Measurements from ENCODE around the gene POLR3B. TPM values are rescaled to one million over a fixed set of nuclear protein-coding genes. Genes with fewer than 3 reads are reported as not detected.

POLR3B gene
- total RNA-seq, 1 donor from 2014 or later: 15.1 TPM

GRCh38 chr12:106321139-106321850 lies 36.3 kb upstream of the POLR3B start:
- Histone ChIP-seq H3K9me3 (ENCODE audit: control insufficient read depth in 3 of 3, low read length in 3 of 3) (no peaks in the 10 kb centered on the region), H3K4me3 (ENCODE audit: low read length in 3 of 3) (no peak overlapping the region), H3K9ac (ENCODE audit: low read depth in 1 of 3, low read length in 3 of 3) (no peak overlapping the region), H3K36me3 (ENCODE audit: control insufficient read depth in 3 of 3, insufficient read depth in 3 of 3, low read length in 3 of 3) (peaks cover 40 to 69% (median 66%) of the 10 kb centered on the region in 3 donors), H3K27ac (ENCODE audit: low read depth, low read length) (peak overlapping the region; percentile 39), H3K4me1 (ENCODE audit: control insufficient read depth in 3 of 3, insufficient read depth in 3 of 3, low read length in 3 of 3) (peaks cover 29 to 43% (median 38%) of the 10 kb centered on the region in 3 donors), H3K27me3 (ENCODE audit: control insufficient read depth in 3 of 3, insufficient read depth in 3 of 3, low read length in 3 of 3) (no peaks in the 10 kb centered on the region)

GRCh38 chr12:106323537-106323936 lies 34.0 kb upstream of the POLR3B start:
- H3K36me3 ChIP-seq (ENCODE audit: control insufficient read depth in 3 of 3, insufficient read depth in 3 of 3, low read length in 3 of 3): peaks cover 35 to 60% (median 59%) of the 10 kb centered on the region in 3 donors
- no peak overlapping the region for H3K9ac ChIP-seq (ENCODE audit: low read depth in 1 of 3, low read length in 3 of 3)
- H3K27ac ChIP-seq (ENCODE audit: low read depth, low read length): no peak overlapping the region
- no peak overlapping the region for H3K4me3 ChIP-seq (ENCODE audit: low read length in 3 of 3)
- peaks cover 23 to 35% (median 33%) of the 10 kb centered on the region in 3 donors for H3K4me1 ChIP-seq (ENCODE audit: control insufficient read depth in 3 of 3, insufficient read depth in 3 of 3, low read length in 3 of 3)
- H3K27me3 ChIP-seq (ENCODE audit: control insufficient read depth in 3 of 3, insufficient read depth in 3 of 3, low read length in 3 of 3): no peaks in the 10 kb centered on the region
- no peaks in the 10 kb centered on the region for H3K9me3 ChIP-seq (ENCODE audit: control insufficient read depth in 3 of 3, low read length in 3 of 3)

- Histone ChIP-seq H3K4me1 (ENCODE audit: control insufficient read depth in 3 of 3, insufficient read depth in 3 of 3, low read length in 3 of 3) (peaks cover 16 to 36% (median 32%) of the 10 kb centered on the region in 3 donors), H3K9ac (ENCODE audit: low read depth in 1 of 3, low read length in 3 of 3) (no peak overlapping the region), H3K4me3 (ENCODE audit: low read length in 3 of 3) (no peak overlapping the region), H3K36me3 (ENCODE audit: control insufficient read depth in 3 of 3, insufficient read depth in 3 of 3, low read length in 3 of 3) (peaks cover 21 to 41% (median 34%) of the 10 kb centered on the region in 3 donors), H3K27me3 (ENCODE audit: control insufficient read depth in 3 of 3, insufficient read depth in 3 of 3, low read length in 3 of 3) (no peaks in the 10 kb centered on the region), H3K9me3 (ENCODE audit: control insufficient read depth in 3 of 3, low read length in 3 of 3) (no peaks in the 10 kb centered on the region), H3K27ac (ENCODE audit: low read depth, low read length) (no peak overlapping the region)
These were observed 30.2 kb upstream of the POLR3B start for GRCh38 chr12:106327309-106327869.

GRCh38 chr12:106328735-106329134 lies 28.8 kb upstream of the POLR3B start:
- Histone ChIP-seq H3K4me3 (ENCODE audit: low read length in 3 of 3) (no peak overlapping the region), H3K9ac (ENCODE audit: low read depth in 1 of 3, low read length in 3 of 3) (no peak overlapping the region), H3K4me1 (ENCODE audit: control insufficient read depth in 3 of 3, insufficient read depth in 3 of 3, low read length in 3 of 3) (peaks cover 13 to 35% (median 26%) of the 10 kb centered on the region in 3 donors), H3K27ac (ENCODE audit: low read depth, low read length) (peak overlapping the region; percentile 34), H3K36me3 (ENCODE audit: control insufficient read depth in 3 of 3, insufficient read depth in 3 of 3, low read length in 3 of 3) (peaks cover 15 to 38% (median 31%) of the 10 kb centered on the region in 3 donors), H3K27me3 (ENCODE audit: control insufficient read depth in 3 of 3, insufficient read depth in 3 of 3, low read length in 3 of 3) (no peaks in the 10 kb centered on the region), H3K9me3 (ENCODE audit: control insufficient read depth in 3 of 3, low read length in 3 of 3) (no peaks in the 10 kb centered on the region)

- Histone ChIP-seq H3K36me3 (ENCODE audit: control insufficient read depth in 3 of 3, insufficient read depth in 3 of 3, low read length in 3 of 3) (peaks cover 8 to 36% (median 24%) of the 10 kb centered on the region in 3 donors), H3K4me3 (ENCODE audit: low read length in 3 of 3) (peak overlapping the region in 1 of 3 donors; percentile 14), H3K27ac (ENCODE audit: low read depth, low read length) (peak overlapping the region; percentile 34), H3K27me3 (ENCODE audit: control insufficient read depth in 3 of 3, insufficient read depth in 3 of 3, low read length in 3 of 3) (no peaks in the 10 kb centered on the region), H3K9me3 (ENCODE audit: control insufficient read depth in 3 of 3, low read length in 3 of 3) (no peaks in the 10 kb centered on the region), H3K4me1 (ENCODE audit: control insufficient read depth in 3 of 3, insufficient read depth in 3 of 3, low read length in 3 of 3) (peaks cover 13 to 35% (median 26%) of the 10 kb centered on the region in 3 donors), H3K9ac (ENCODE audit: low read depth in 1 of 3, low read length in 3 of 3) (peak overlapping the region in 1 of 3 donors; percentile 4)
These were observed 28.1 kb upstream of the POLR3B start for GRCh38 chr12:106329231-106329982.

GRCh38 chr12:106331599-106331998 lies 25.9 kb upstream of the POLR3B start:
- no peaks in the 10 kb centered on the region for H3K27me3 ChIP-seq (ENCODE audit: control insufficient read depth in 3 of 3, insufficient read depth in 3 of 3, low read length in 3 of 3)
- H3K9me3 ChIP-seq (ENCODE audit: control insufficient read depth in 3 of 3, low read length in 3 of 3): no peaks in the 10 kb centered on the region
- no peak overlapping the region for H3K4me3 ChIP-seq (ENCODE audit: low read length in 3 of 3)
- H3K4me1 ChIP-seq (ENCODE audit: control insufficient read depth in 3 of 3, insufficient read depth in 3 of 3, low read length in 3 of 3): peaks cover 13 to 35% (median 25%) of the 10 kb centered on the region in 3 donors
- no peak overlapping the region for H3K9ac ChIP-seq (ENCODE audit: low read depth in 1 of 3, low read length in 3 of 3)
- H3K36me3 ChIP-seq (ENCODE audit: control insufficient read depth in 3 of 3, insufficient read depth in 3 of 3, low read length in 3 of 3): peaks cover 0 to 27% (median 5%) of the 10 kb centered on the region in 3 donors
- H3K27ac ChIP-seq (ENCODE audit: low read depth, low read length): no peak overlapping the region

- Histone ChIP-seq H3K27me3 (ENCODE audit: control insufficient read depth in 3 of 3, insufficient read depth in 3 of 3, low read length in 3 of 3) (no peaks in the 10 kb centered on the region), H3K4me3 (ENCODE audit: low read length in 3 of 3) (no peak overlapping the region), H3K9me3 (ENCODE audit: control insufficient read depth in 3 of 3, low read length in 3 of 3) (no peaks in the 10 kb centered on the region), H3K36me3 (ENCODE audit: control insufficient read depth in 3 of 3, insufficient read depth in 3 of 3, low read length in 3 of 3) (peaks cover 0 to 35% (median 5%) of the 10 kb centered on the region in 3 donors), H3K27ac (ENCODE audit: low read depth, low read length) (no peak overlapping the region), H3K9ac (ENCODE audit: low read depth in 1 of 3, low read length in 3 of 3) (no peak overlapping the region), H3K4me1 (ENCODE audit: control insufficient read depth in 3 of 3, insufficient read depth in 3 of 3, low read length in 3 of 3) (peaks cover 17 to 28% (median 21%) of the 10 kb centered on the region in 3 donors)
These were observed 25.0 kb upstream of the POLR3B start for GRCh38 chr12:106332536-106332935.

GRCh38 chr12:106333010-106333409 lies 24.5 kb upstream of the POLR3B start:
- H3K9ac ChIP-seq (ENCODE audit: low read depth in 1 of 3, low read length in 3 of 3): no peak overlapping the region
- H3K4me1 ChIP-seq (ENCODE audit: control insufficient read depth in 3 of 3, insufficient read depth in 3 of 3, low read length in 3 of 3): peaks cover 17 to 28% (median 21%) of the 10 kb centered on the region in 3 donors
- H3K36me3 ChIP-seq (ENCODE audit: control insufficient read depth in 3 of 3, insufficient read depth in 3 of 3, low read length in 3 of 3): peaks cover 0 to 37% (median 5%) of the 10 kb centered on the region in 3 donors

GRCh38 chr12:106333756-106334155 lies 23.8 kb upstream of the POLR3B start:
- Histone ChIP-seq H3K9me3 (ENCODE audit: control insufficient read depth in 3 of 3, low read length in 3 of 3) (no peaks in the 10 kb centered on the region), H3K27me3 (ENCODE audit: control insufficient read depth in 3 of 3, insufficient read depth in 3 of 3, low read length in 3 of 3) (no peaks in the 10 kb centered on the region), H3K27ac (ENCODE audit: low read depth, low read length) (no peak overlapping the region), H3K4me1 (ENCODE audit: control insufficient read depth in 3 of 3, insufficient read depth in 3 of 3, low read length in 3 of 3) (peaks cover 17 to 25% (median 19%) of the 10 kb centered on the region in 3 donors), H3K36me3 (ENCODE audit: control insufficient read depth in 3 of 3, insufficient read depth in 3 of 3, low read length in 3 of 3) (peaks cover 0 to 38% (median 5%) of the 10 kb centered on the region in 3 donors), H3K4me3 (ENCODE audit: low read length in 3 of 3) (no peak overlapping the region), H3K9ac (ENCODE audit: low read depth in 1 of 3, low read length in 3 of 3) (no peak overlapping the region)

More at GRCh38 chr12:106333010-106333409, 24.5 kb upstream of the POLR3B start:
- Histone ChIP-seq H3K27me3 (ENCODE audit: control insufficient read depth in 3 of 3, insufficient read depth in 3 of 3, low read length in 3 of 3) (no peaks in the 10 kb centered on the region), H3K9me3 (ENCODE audit: control insufficient read depth in 3 of 3, low read length in 3 of 3) (no peaks in the 10 kb centered on the region), H3K4me3 (ENCODE audit: low read length in 3 of 3) (no peak overlapping the region), H3K27ac (ENCODE audit: low read depth, low read length) (no peak overlapping the region)

Data from skeletal muscle tissue (tissue), 4 donors.